ENCODE data around the gene FXYD3. TPM values are rescaled to one million over a fixed set of nuclear protein-coding genes. Genes with fewer than 3 reads are reported as not detected.

The FXYD3 gene
- polyA plus RNA-seq, 1 experiment = not detected

DNA sequence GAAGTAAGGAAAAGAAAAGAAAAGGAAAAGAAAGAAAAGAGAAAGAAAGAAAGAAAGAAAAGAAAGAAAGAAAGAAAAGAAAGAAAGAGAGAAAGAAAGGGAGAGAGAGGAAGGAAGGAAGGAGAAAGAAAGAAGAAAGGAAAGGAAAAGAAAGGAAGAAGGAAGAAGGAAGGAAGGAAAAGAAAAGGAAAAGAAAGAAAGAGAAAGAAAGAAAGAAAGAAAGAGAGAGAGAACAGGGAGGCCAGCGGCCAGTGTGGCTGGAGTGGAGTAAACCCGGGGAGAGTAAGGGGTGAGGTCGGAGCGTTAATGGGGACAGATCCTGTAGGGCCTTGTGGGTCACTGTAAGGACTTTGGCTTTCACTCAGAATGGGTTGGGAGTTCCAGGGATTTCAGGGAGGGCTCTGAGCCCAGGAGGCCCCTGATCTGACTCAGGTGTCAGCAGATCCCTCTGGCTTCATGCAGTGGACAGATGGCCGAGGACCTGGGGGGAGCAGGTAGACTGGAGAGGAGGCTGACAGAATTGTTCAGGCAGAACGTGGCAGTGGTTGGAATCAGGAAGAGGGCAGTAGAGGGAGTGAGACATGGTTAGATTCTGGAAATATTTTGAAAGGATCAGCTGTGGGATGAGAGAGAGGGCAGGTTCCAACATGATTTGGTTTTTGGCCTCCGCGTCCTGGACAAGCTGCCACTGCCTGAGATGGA lies 19.8 kb upstream of the FXYD3 start:
- DNase-seq (ENCODE audit: low read depth) = no peak
- no peak overlapping the region for H3K4me3 ChIP-seq (ENCODE audit: low read depth, low read length)
- no peaks in the 10 kb centered on the region for H3K36me3 ChIP-seq (ENCODE audit: control insufficient read depth, insufficient read depth, low read length)
- CTCF ChIA-PET = interaction anchor here (1.0 to 1.5 kb wide), 4 partner anchors 19 to 51 kb away, joined by 3 to 4 read pairs (median 4); partner anchors contain the start of gene LGI4
- TF ChIP-seq, protein P1, sequence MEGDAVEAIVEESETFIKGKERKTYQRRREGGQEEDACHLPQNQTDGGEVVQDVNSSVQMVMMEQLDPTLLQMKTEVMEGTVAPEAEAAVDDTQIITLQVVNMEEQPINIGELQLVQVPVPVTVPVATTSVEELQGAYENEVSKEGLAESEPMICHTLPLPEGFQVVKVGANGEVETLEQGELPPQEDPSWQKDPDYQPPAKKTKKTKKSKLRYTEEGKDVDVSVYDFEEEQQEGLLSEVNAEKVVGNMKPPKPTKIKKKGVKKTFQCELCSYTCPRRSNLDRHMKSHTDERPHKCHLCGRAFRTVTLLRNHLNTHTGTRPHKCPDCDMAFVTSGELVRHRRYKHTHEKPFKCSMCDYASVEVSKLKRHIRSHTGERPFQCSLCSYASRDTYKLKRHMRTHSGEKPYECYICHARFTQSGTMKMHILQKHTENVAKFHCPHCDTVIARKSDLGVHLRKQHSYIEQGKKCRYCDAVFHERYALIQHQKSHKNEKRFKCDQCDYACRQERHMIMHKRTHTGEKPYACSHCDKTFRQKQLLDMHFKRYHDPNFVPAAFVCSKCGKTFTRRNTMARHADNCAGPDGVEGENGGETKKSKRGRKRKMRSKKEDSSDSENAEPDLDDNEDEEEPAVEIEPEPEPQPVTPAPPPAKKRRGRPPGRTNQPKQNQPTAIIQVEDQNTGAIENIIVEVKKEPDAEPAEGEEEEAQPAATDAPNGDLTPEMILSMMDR (IDR thresholded peaks at IDR 0.05; ENCODE audit: insufficient read depth, low read depth, low read length) = no peak
- POLR2A ChIA-PET = no interaction called here
- H3K27me3 ChIP-seq (ENCODE audit: control insufficient read depth, insufficient read depth, low read length) = peaks cover 2% of the 10 kb centered on the region; the same call in 1 of the 2 replicates

DNA sequence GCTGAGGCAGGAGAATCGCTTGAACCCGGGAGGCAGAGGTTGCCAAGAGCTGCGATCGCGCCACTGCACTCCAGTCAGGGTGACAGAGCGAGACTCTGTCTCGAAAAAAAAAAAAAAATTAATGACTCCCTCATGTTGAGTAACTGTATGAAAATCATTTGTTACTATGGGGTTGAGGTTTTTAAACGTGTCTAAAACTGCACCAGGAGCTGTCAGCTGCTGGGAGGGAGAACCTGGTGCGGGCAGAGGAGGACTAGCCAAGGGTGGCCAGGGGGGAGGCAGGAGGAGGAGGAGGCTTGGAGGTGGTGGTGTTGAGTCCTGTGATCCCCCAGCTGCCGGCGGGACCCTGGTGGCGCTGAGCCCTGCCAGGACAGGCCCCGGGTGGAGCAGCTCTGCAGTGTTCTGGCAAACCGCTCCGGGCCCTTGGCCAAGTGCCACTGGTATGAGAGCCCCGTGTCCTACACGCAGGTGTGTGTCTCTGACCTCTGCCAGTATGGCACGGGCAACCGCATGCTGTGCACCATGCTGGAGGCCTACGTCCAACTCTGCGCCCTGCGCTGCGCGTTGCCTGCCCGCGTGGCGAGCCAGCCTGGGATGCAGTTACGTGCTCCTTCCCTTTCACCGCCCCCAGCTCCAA lies 17.1 kb upstream of the FXYD3 start:
- Histone ChIP-seq H3K27me3 (ENCODE audit: control insufficient read depth, insufficient read depth, low read length) (peaks cover 2% of the 10 kb centered on the region; the same call in 1 of the 2 replicates), H3K4me3 (ENCODE audit: low read depth, low read length) (no peak overlapping the region), H3K36me3 (ENCODE audit: control insufficient read depth, insufficient read depth, low read length) (no peaks in the 10 kb centered on the region)
- POLR2A ChIA-PET = interaction anchor here (0.7 kb wide), 1 partner anchor 12 kb away, joined by 7 read pairs; no protein-coding TSS in a partner anchor
- TF ChIP-seq, protein P1 (IDR thresholded peaks at IDR 0.05; ENCODE audit: insufficient read depth, low read depth, low read length) = no peak
- CTCF ChIA-PET = interaction anchor here (0.6 to 3.1 kb wide), 7 partner anchors 13 to 399 kb away, joined by 3 to 18 read pairs (median 5); partner anchors contain the start of gene LGI4
- DNase-seq (ENCODE audit: low read depth) = no peak

DNA sequence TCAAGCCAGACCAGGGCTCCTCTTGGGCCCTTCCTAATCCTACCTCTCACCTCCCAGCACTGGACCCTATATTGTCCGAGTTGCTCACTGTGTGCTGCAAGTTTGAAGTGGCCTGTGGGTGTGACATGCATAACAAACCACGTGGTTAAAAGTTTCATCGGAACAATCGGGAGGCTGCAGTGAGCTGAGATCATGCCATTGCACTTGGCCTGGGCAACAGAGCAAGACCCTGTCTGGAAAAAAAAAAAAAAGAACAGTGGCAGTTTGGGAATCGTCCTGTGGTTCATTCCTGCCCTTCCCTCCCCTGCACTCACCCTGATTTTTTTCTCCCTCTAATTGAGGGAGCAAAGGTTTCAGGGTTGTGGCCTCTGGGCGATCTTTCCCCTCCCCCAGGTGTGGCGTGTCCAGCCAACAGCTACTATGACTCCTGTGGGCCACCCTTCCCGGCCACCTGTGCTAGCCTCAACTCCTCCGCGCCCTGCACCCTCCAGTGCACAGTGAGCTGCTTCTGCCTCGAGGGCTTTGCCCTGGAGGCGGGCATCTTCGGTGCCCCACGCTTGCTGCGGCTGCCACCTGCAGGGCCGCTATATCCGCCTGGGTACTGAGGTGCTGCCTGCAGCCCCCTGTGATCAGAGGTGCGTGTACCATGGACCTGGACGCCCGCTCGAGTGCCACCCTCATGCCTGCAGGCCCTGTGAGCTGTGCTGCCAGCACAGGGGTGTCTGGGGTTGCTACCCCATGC lies 16.3 kb upstream of the FXYD3 start:
- TF ChIP-seq, protein P1 (IDR thresholded peaks at IDR 0.05; ENCODE audit: insufficient read depth, low read depth, low read length) = no peak
- Histone ChIP-seq H3K4me3 (ENCODE audit: low read depth, low read length) (no peak overlapping the region), H3K36me3 (ENCODE audit: control insufficient read depth, insufficient read depth, low read length) (no peaks in the 10 kb centered on the region), H3K27me3 (ENCODE audit: control insufficient read depth, insufficient read depth, low read length) (peaks cover 2% of the 10 kb centered on the region; the same call in 1 of the 2 replicates)
- ChIA-PET POLR2A (no interaction called here), CTCF (interaction anchor here (0.6 to 3.1 kb wide), 6 partner anchors 12 to 175 kb away, joined by 3 to 18 read pairs (median 4); no protein-coding TSS in a partner anchor)
- DNase-seq (ENCODE audit: low read depth) = no peak

DNA sequence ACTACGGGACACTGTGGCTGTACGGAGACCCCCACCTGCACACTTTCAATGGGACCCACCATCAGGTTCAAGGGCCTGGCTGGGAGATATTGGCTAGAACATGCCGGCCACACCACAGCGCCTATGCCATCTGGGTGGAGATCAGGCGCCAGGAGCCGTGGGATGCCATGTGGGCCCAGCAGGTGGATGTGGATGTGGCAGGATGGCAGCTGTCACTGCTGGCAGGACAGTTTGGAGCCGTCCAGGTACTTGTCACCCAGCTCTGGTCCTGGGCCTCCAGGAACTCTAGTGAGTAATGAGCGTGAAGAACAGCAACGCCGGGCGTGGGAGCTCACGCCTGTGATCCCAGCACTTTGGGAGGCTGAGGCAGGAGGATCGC lies 15.7 kb upstream of the FXYD3 start:
- POLR2A ChIA-PET = no interaction called here
- Histone ChIP-seq H3K4me3 (ENCODE audit: low read depth, low read length) (no peak overlapping the region), H3K36me3 (ENCODE audit: control insufficient read depth, insufficient read depth, low read length) (no peaks in the 10 kb centered on the region), H3K27me3 (ENCODE audit: control insufficient read depth, insufficient read depth, low read length) (peaks cover 2% of the 10 kb centered on the region; the same call in 1 of the 2 replicates)
- CTCF ChIA-PET = interaction anchor here (1.1 to 3.1 kb wide), 5 partner anchors 12 to 42 kb away, joined by 3 to 18 read pairs (median 4); no protein-coding TSS in a partner anchor
- TF ChIP-seq, protein P1 (IDR thresholded peaks at IDR 0.05; ENCODE audit: insufficient read depth, low read depth, low read length) = no peak
- DNase-seq (ENCODE audit: low read depth) = no peak
